Measurements from ENCODE around the gene TDP2.
"Not testable (repeated sequence)": the region's sequence is repeated elsewhere in the genome, so short reads cannot be mapped to it uniquely, and the experiment has no call there.

The TDP2 gene

GRCh38 chr6:24702720-24703282, 36.1 kb upstream of the TDP2 start:
- in situ Hi-C loops (cut with HindIII; ENCODE audit: low sequenced_read_pairs) = no loop called here
- no peak for DNase-seq (ENCODE audit: low read depth, low spot score)
- H3K4me3 ChIP-seq (ENCODE audit: low read depth, low read length) = no peak overlapping the region
- no peak for TF ChIP-seq CTCF (IDR thresholded peaks at IDR 0.05; ENCODE audit: low read depth, low read length)

- no peak for TF ChIP-seq CTCF (IDR thresholded peaks at IDR 0.05; ENCODE audit: low read depth, low read length)
- DNase-seq (ENCODE audit: low read depth, low spot score) = no peak
- no peak overlapping the region for H3K4me3 ChIP-seq (ENCODE audit: low read depth, low read length)
- in situ Hi-C loops (cut with HindIII; ENCODE audit: low sequenced_read_pairs) = no loop called here
Observed at GRCh38 chr6:24699521-24700359, 33.0 kb upstream of the TDP2 start.

DNA sequence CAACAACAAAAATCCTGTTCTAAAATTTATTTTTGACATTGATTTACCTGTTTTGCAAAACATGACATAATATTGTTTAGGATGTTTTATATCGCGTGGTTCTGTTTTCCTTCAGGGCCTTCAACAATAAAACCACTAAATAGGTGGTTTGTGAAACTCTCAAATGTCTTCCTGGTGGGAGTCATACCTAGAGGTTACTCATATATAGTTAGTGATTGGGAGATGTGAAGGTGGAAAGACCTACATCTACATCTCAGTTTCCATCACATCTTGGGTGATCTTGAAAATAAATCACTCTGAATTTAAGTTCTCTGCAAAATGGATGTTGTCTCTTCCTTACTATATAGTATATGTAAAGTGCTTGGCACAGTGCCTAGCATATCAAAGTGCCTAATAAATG, 29.4 kb upstream of the TDP2 start:
- in situ Hi-C loops (cut with HindIII; ENCODE audit: low sequenced_read_pairs) = no loop called here
- no peak overlapping the region for H3K4me3 ChIP-seq (ENCODE audit: low read depth, low read length)
- no peak for DNase-seq (ENCODE audit: low read depth, low spot score)
- no peak for TF ChIP-seq CTCF (IDR thresholded peaks at IDR 0.05; ENCODE audit: low read depth, low read length)

GRCh38 chr6:24695635-24696034, 28.9 kb upstream of the TDP2 start:
- H3K4me3 ChIP-seq (ENCODE audit: low read depth, low read length); in situ Hi-C loops (cut with HindIII; ENCODE audit: low sequenced_read_pairs): not testable (repeated sequence)
- peak; percentile 37 for DNase-seq (ENCODE audit: low read depth, low spot score)
- TF ChIP-seq CTCF (IDR thresholded peaks at IDR 0.05; ENCODE audit: low read depth, low read length) = peak; percentile 27

DNA sequence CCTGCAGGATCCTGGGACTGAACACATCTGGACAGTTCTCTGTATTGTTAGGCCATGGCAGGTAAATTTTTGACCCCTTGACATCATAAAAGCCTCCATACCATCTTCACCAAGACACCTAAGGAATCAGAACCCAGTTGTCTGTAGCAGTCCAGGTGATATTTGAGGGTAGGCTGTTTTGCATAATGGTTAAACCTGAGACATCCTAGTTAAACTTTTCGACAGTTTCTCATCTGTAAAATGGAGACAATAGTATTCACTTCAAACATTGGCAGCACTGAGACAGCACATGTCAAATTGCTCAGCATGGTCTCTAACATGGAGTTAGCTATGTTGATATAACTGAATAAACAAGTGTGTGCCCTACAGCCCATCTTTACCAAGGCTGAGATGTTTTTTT, 27.5 kb upstream of the TDP2 start:
- no peak for DNase-seq (ENCODE audit: low read depth, low spot score)
- no peak for TF ChIP-seq CTCF (IDR thresholded peaks at IDR 0.05; ENCODE audit: low read depth, low read length)
- no peak overlapping the region for H3K4me3 ChIP-seq (ENCODE audit: low read depth, low read length)
- in situ Hi-C loops (cut with HindIII; ENCODE audit: low sequenced_read_pairs) = no loop called here

DNA sequence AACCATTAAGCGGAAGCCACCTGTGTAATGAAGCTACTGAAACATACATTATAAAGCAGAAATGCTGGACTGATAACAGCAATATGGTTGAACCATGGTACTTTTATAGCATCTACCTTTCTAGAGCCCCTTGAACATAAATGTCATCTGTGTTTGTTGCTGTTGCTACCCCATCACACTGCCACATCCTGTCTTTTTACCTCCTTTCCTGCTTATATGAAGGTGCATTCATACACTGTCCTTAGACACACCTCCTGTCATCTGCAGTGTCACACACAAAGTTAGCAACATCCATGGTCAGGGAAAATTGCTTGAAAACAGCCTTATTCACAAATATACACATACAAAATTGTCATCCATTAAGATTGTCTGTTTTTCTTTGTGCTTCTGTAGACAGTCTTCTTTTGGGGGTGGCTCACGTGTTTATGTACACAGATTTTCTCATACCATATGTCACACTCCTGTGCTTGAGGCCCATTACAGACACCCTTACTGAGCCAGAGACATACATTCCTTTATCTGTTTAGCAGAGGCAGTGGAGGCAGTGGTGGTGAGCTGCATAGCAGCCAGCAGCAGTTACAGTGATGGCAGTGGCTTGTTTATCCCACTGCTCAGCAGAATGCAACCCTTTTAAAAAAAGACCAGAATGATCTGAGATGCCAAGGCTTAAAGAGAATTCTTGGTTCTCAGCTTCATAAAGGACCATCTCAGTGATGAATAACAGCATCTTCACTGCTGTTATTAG, 26.3 kb upstream of the TDP2 start:
- in situ Hi-C loops (cut with HindIII; ENCODE audit: low sequenced_read_pairs) = no loop called here
- no peak overlapping the region for H3K4me3 ChIP-seq (ENCODE audit: low read depth, low read length)
- no peak for TF ChIP-seq CTCF (IDR thresholded peaks at IDR 0.05; ENCODE audit: low read depth, low read length)
- DNase-seq (ENCODE audit: low read depth, low spot score) = no peak

Data from astrocyte of the spinal cord (primary cell).